NCI-H2196 (cell line): ENCODE data around the gene FAM24B.

ENCODE experiments used
- DNase-seq: peaks from one replicate; lab custom pipeline; 2025; ENCODE audit not compliant: unreplicated experiment; lab: John Stamatoyannopoulos, UW

Gene FAM24B

DNA sequence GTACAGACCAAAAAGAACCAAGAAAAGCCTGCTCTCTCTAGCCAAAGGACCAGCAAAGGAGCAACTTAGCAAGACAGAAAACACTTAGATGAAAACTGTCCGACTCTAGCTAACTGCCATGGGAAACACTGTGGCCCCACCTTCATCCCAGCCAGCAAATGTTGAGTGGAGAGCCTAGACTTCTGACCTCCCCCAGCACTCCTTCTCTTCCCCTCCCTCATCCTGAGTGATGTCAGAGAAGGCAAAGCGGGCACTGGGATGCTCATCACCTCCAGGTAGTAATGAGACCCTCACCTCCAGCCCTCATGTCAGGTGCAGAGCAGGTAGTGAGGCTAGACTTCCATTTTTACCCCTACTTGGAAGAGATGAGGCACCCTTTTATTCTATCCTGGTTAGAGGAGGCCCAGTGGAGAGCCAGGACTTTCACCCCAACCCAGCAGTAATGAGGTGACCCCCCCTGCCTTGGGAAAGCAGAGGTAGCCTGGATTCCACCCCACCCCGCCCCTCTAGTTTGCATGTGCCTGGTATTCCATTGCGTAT is 50.6 kb downstream of the FAM24B start:
- DNase-seq = no peak

DNA sequence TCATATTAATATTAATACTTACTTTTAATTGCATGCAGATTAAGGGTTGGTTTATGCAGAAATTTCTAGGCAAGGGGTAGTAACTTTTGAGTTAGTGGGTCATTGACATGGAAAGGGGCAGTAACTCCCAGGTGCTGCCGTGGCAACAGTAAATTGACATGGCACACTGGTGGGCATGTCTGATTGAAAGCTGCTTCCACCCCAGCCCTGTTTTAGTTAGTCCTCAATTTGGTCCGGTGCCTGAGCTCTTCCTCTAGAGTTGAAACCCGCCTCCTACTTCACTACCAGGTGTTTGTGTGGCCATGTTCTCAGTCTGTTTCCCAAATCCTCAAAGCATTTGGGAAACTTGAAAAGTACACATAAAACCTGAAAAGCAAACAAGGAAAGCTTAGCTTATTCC is 52.1 kb downstream of the FAM24B start:
- DNase-seq = no peak

DNA sequence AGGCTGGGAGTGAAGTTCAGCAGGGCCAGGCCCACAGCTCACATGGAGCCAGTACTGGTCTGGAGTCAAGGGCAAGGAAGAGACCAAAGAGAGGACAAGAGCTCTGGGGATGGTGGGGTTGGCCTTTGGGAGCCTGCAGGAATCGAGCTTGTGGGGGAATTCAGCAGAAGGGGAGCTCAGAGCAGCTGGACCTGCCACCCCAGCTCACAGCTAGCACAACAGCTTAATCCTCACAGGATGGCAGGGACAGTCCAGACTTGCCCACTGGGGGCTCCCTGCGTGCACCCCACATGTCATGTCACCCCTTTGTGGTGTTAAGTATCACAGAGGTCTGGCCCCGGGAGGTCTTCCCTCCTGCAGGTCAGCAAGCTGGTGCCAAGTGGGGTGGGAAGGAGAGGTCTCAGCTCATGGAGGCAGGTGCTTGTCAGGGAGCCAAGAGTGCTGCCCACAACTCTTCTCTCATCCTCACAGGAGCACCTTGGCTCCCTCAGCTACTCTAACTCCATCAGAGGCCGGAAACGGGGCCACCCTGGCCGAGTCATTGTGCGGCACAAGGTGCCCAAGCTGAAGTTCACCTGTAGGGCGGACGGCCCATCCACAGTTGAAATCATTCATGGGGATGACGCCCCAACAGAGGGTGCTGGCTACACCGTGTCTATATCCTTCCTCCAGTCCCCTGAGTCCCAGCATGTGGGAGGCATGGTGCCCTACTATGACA is 56.2 kb downstream of the FAM24B start:
- no peak for DNase-seq

DNA sequence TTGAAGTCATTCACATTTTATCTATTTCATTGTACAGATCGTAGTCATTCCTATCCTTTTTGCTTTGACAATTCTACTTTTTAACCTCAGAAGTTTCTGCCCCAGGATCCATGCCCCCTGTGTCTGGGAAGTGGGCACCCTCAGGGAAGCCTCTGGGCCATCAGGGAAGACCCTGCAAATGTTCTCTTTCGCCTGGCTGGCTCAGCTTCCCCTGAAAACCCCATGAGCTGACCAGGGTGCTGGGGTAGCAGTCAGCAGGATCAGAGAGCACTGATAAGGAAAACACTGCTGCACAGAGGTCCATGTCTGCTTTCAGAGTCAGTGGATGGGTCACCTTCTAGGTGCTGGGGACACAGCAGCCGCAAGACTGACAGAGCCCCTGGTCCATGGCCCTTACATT is 57.6 kb downstream of the FAM24B start:
- DNase-seq = no peak

- DNase-seq = no peak
Measured at GRCh38 chr10:122815458-122815857, 63.9 kb downstream of the FAM24B start.

DNA sequence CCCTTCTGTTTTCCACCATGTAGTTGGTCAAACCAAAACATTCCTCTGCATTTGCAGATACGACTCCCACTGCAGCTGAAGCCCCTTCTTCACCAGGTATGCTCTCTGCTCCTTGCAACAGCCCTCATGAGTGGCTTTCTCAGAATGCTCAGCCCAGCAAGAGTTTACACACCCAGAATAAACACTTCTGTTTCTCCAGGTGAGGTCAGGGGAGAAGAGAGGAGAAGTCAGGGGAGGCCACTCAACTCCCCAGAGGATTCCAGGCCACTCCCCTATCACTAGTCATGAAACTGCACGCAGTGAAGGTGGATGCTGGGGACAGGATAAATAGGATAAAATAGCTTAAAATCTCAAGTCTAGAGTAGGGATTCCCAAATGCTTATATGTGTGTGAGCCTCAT is 64.9 kb downstream of the FAM24B start:
- DNase-seq = no peak

DNA sequence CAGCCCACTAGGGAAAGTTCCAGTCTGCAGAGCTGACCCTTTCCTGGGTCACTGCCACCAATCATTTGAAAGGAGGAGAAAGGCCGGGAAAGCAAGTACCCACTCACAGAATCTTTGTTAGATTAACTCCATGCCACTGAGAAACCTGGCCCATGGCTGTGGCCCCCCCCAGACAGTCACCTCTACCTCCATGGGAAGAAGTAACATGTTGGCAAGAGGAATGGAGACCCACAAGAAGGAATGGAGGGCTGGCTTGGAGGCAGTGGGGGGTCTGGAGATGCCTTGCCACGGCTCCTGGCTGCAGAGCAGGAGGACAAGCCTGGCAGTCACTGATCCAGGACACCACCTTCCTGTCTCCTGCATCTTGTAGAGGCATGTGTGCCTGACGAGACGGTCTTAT is 66.6 kb downstream of the FAM24B start:
- no peak for DNase-seq

DNA sequence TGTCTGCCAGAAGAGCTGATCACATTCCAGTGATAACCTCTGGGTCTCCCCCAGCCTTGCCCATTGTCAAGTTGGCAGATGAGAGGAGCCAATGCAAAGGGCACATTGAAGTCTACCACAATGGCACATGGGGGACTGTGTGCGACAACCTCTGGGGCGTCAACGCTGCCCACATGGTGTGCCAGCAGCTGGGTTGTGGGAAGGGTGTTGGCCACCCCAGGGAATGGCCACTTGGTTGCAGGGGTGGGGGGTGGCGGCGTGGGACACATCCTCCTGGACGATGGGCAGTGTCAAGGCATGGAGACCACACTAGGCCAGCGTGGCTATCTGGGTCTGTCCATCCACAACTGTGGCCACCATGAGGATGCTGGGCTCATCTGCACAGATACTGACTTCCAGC is 77.1 kb downstream of the FAM24B start:
- no peak for DNase-seq
